ENCODE data around the gene ADGRF4. TPM values are rescaled to one million over a fixed set of nuclear protein-coding genes. Genes with fewer than 3 reads are reported as not detected.

Gene ADGRF4
- total and polyA plus RNA-seq, 4 donors: not detected

DNA sequence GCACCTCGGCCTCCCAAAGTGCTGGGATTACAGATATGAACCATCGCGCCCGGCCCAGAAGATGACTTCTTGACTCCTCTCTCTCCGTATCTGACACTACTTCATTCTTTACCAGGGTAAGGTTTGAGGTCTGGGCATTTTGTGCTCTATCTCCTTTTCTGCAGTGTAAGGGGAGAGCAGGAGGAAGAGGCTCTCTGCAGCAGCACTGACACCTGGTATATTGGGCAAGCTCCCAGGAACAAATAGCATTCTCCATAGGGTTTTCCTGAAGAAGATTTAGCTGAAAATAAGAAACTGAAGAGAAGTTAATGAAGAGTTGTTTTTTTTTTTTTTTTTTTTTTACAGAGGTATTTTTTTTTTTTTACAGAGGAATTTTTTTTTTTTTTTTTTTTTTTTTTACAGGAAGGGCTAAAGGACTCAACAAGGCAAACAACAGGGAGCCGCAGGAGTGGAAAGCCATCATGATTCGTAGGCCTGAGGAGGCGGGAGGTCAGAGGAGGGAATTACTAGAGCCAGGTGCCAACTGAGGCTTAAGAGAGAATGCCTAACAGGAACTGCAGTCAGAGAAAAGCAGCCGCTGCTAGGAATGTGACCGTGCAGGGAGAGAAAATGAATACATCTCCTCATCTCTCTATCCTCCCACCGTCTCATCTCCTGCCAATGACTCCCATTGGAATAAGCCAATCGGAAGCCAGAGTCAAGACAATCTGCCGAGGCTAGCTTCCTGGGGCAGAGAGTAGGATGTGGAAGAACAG, 34.7 kb upstream of the ADGRF4 start:
- DNase-seq (no peak), ATAC-seq (ENCODE audit: low FRiP score) (no peak)
- 84 to 89% methylated on average over 13 of the region's 13 CpGs for WGBS, 2 donors
- intact Hi-C loops (cut with DNase I): no loop called here
- H3K27me3 ChIP-seq (ENCODE audit: control insufficient read depth in 1 of 2, insufficient read depth in 2 of 2, low read length in 1 of 2): peaks cover 0 to 1% of the 10 kb centered on the region in 2 donors
- H3K9me3 ChIP-seq (ENCODE audit: control insufficient read depth, low read length): peaks cover 2% of the 10 kb centered on the region
- H3K36me3 ChIP-seq (ENCODE audit: control insufficient read depth in 1 of 2, insufficient read depth in 2 of 2, low read length in 1 of 2): no peaks in the 10 kb centered on the region
- no peaks in the 10 kb centered on the region for H3K4me1 ChIP-seq (ENCODE audit: control insufficient read depth in 1 of 2, insufficient read depth in 2 of 2, low read length in 2 of 2)
- H3K27ac ChIP-seq (ENCODE audit: low read depth in 1 of 2, low read length in 2 of 2): no peak overlapping the region
- H3K4me3 ChIP-seq (ENCODE audit: low read length in 2 of 2): no peak overlapping the region

DNA sequence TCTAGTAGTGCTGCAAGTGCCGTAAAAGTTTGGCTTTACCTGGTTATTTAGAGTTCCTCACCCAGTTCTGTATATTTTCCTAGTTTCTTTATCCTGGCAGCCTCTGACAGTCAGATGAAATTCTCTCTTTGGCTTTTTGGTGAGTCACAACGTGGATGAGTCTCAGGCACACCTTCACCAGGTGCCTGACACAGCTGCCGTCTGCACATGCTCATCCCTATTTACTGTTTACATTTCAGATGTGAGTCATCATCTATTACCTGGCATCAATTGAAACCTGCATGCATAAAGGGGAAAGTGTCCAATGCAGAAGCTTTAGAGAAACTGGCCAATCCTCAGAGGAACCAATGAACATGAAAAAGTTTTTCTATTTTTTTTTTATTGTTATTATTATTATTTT, 33.3 kb upstream of the ADGRF4 start:
- no peaks in the 10 kb centered on the region for H3K36me3 ChIP-seq (ENCODE audit: control insufficient read depth in 1 of 2, insufficient read depth in 2 of 2, low read length in 1 of 2)
- intact Hi-C loops (cut with DNase I): no loop called here
- H3K27ac ChIP-seq (ENCODE audit: low read depth in 1 of 2, low read length in 2 of 2): no peak overlapping the region
- H3K9me3 ChIP-seq (ENCODE audit: control insufficient read depth, low read length): peaks cover 2% of the 10 kb centered on the region
- no peak overlapping the region for H3K4me3 ChIP-seq (ENCODE audit: low read length in 2 of 2)
- no peaks in the 10 kb centered on the region for H3K27me3 ChIP-seq (ENCODE audit: control insufficient read depth in 1 of 2, insufficient read depth in 2 of 2, low read length in 1 of 2)
- 70 to 75% methylated on average over 3 of the region's 3 CpGs for WGBS, 2 donors
- ATAC-seq (ENCODE audit: low FRiP score): no peak
- no peaks in the 10 kb centered on the region for H3K4me1 ChIP-seq (ENCODE audit: control insufficient read depth in 1 of 2, insufficient read depth in 2 of 2, low read length in 2 of 2)
- DNase-seq: no peak

DNA sequence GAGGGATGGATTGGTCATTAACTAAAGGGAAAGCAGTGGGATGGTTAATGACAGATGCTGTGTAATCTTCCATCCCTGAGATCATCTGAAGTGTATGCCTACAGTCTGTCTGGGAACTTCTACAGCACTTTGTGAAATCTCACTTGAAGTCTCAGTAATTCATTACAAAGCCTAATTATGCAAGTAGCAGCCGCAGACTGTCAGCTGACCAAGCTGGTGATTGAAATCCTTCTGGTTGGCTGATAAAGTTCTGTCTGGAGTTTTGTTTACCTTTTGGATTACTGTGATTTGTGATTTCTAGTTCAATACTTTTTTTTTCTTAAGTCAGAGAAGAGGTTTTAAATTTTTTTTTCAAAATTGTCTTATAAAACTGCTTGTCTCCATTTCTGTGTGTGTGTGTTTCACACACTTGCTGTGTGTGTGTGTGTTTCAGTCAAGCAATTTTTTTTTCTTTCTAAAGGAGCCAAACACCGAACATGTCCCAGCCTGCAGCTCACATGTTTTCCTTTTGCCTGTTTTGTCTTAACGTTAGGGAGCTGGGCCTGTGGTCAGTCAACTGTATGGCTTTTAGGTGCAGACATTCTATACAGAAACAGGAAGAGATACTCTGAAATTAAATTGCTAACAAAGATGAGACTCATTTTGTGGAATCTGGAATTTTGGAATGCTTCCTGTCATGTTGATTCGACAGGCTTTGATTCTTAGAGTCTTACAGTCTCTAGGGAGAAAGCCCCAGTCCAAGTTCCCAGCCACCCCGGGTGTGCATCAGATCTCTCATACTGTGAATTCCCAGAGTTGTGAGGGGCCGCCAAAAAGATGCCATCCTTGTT, 28.5 kb upstream of the ADGRF4 start:
- H3K27ac ChIP-seq (ENCODE audit: low read depth in 1 of 2, low read length in 2 of 2): no peak overlapping the region
- peaks cover 1% of the 10 kb centered on the region for H3K9me3 ChIP-seq (ENCODE audit: control insufficient read depth, low read length)
- 19 to 25% methylated on average over 6 of the region's 6 CpGs for WGBS, 2 donors
- ATAC-seq (ENCODE audit: low FRiP score) (no peak), DNase-seq (no peak)
- no peaks in the 10 kb centered on the region for H3K4me1 ChIP-seq (ENCODE audit: control insufficient read depth in 1 of 2, insufficient read depth in 2 of 2, low read length in 2 of 2)
- intact Hi-C loops (cut with DNase I): no loop called here
- no peaks in the 10 kb centered on the region for H3K27me3 ChIP-seq (ENCODE audit: control insufficient read depth in 1 of 2, insufficient read depth in 2 of 2, low read length in 1 of 2)
- no peak overlapping the region for H3K4me3 ChIP-seq (ENCODE audit: low read length in 2 of 2)
- H3K36me3 ChIP-seq (ENCODE audit: control insufficient read depth in 1 of 2, insufficient read depth in 2 of 2, low read length in 1 of 2): no peaks in the 10 kb centered on the region

DNA sequence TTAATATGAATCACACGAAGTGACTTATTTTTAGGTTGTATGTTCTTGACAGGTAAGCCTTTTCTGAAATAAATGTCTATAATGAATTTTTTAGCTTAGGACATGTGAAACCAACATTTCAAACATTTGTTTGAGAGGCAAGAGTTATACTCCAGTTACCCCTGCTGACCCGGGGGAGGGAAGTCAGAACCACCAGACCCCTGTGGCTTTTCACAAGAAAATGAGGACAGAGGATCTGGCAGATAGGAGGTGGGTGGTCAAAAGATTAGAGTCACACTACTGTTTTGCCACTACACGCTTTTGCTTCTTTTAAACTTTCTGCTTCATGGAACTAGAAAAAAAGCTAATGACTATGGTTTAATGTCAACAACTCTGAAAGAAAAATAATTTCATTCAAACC, 27.5 kb upstream of the ADGRF4 start:
- intact Hi-C loops (cut with DNase I): no loop called here
- Histone ChIP-seq H3K9me3 (ENCODE audit: control insufficient read depth, low read length) (peaks cover 1% of the 10 kb centered on the region), H3K4me1 (ENCODE audit: control insufficient read depth in 1 of 2, insufficient read depth in 2 of 2, low read length in 2 of 2) (no peaks in the 10 kb centered on the region), H3K27me3 (ENCODE audit: control insufficient read depth in 1 of 2, insufficient read depth in 2 of 2, low read length in 1 of 2) (no peaks in the 10 kb centered on the region), H3K4me3 (ENCODE audit: low read length in 2 of 2) (no peak overlapping the region), H3K27ac (ENCODE audit: low read depth in 1 of 2, low read length in 2 of 2) (no peak overlapping the region), H3K36me3 (ENCODE audit: control insufficient read depth in 1 of 2, insufficient read depth in 2 of 2, low read length in 1 of 2) (no peaks in the 10 kb centered on the region)
- DNase-seq (no peak), ATAC-seq (ENCODE audit: low FRiP score) (no peak)
- WGBS, 2 donors: 39 to 40% methylated on average over 3 of the region's 3 CpGs

DNA sequence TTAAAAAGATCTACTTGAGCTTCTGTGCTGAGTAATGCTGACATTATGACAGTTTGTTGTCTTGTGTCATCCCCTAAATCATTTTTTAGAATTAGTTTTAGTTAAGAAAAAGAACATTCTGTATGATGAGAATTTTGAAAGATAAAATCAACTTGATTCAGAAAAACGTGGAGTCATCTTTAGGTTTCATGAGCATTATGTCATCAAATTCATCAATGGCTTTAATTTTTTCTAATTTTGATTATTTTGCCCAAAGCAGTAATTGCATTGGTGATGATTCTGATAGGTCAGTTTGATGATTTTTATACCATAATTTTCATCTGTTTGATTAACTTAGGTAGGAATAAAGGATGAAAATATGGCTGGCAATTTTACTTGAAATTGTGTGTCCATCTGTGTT, 26.6 kb upstream of the ADGRF4 start:
- ATAC-seq (ENCODE audit: low FRiP score) (no peak), DNase-seq (no peak)
- H3K36me3 ChIP-seq (ENCODE audit: control insufficient read depth in 1 of 2, insufficient read depth in 2 of 2, low read length in 1 of 2): no peaks in the 10 kb centered on the region
- no peaks in the 10 kb centered on the region for H3K4me1 ChIP-seq (ENCODE audit: control insufficient read depth in 1 of 2, insufficient read depth in 2 of 2, low read length in 2 of 2)
- H3K9me3 ChIP-seq (ENCODE audit: control insufficient read depth, low read length): peaks cover 1% of the 10 kb centered on the region
- 60% methylated on average over 1 of the region's 1 CpG for WGBS, 2 donors
- no peaks in the 10 kb centered on the region for H3K27me3 ChIP-seq (ENCODE audit: control insufficient read depth in 1 of 2, insufficient read depth in 2 of 2, low read length in 1 of 2)
- no peak overlapping the region for H3K27ac ChIP-seq (ENCODE audit: low read depth in 1 of 2, low read length in 2 of 2)
- H3K4me3 ChIP-seq (ENCODE audit: low read length in 2 of 2): no peak overlapping the region
- intact Hi-C loops (cut with DNase I): no loop called here

DNA sequence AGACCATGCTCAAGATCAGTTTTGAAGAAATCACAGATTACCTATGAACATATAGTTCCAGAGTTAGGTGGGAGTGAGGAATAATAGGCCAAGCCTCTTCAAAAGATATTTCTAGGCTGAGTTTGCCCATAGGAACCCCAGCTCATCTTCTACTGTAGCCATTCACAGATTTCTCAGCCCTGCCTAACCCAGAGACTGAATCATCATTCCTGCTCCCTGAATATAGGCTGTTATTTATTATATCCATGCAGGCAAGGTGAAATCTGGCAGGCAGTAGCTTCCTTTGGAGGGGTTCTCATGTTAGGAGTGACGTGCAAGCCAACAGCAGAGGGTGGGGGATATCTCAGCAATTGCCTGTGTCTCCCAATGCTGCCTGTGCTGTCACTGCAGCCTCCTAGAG, 25.6 kb upstream of the ADGRF4 start:
- Histone ChIP-seq H3K36me3 (ENCODE audit: control insufficient read depth in 1 of 2, insufficient read depth in 2 of 2, low read length in 1 of 2) (no peaks in the 10 kb centered on the region), H3K27me3 (ENCODE audit: control insufficient read depth in 1 of 2, insufficient read depth in 2 of 2, low read length in 1 of 2) (no peaks in the 10 kb centered on the region), H3K4me3 (ENCODE audit: low read length in 2 of 2) (no peak overlapping the region), H3K27ac (ENCODE audit: low read depth in 1 of 2, low read length in 2 of 2) (no peak overlapping the region), H3K9me3 (ENCODE audit: control insufficient read depth, low read length) (peaks cover 1% of the 10 kb centered on the region), H3K4me1 (ENCODE audit: control insufficient read depth in 1 of 2, insufficient read depth in 2 of 2, low read length in 2 of 2) (no peaks in the 10 kb centered on the region)
- no peak for ATAC-seq (ENCODE audit: low FRiP score)
- no peak for DNase-seq
- intact Hi-C loops (cut with DNase I): no loop called here
- WGBS, 2 donors: 68 to 72% methylated on average over 1 of the region's 1 CpG

DNA sequence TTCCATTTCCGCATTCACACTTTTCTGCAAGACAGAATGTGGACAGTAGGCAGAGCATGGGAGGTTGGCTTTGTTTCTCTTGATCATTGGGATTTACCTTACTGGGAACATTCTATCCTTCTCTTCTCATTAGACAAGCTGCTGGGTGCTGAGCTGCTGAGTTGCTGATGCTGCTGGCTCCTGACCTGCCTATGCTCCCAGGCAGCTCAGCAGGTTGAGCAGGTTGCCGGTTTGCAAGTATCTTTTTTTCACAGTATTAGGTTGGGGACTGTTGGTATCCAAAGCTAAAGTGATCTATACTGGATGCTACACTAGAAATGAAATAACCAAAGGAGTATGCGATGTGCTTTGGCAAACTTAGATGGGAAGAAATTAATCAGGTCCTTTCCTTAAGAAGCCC, 23.7 kb upstream of the ADGRF4 start:
- Histone ChIP-seq H3K27ac (ENCODE audit: low read depth in 1 of 2, low read length in 2 of 2) (no peak overlapping the region), H3K4me1 (ENCODE audit: control insufficient read depth in 1 of 2, insufficient read depth in 2 of 2, low read length in 2 of 2) (no peaks in the 10 kb centered on the region), H3K4me3 (ENCODE audit: low read length in 2 of 2) (no peak overlapping the region), H3K36me3 (ENCODE audit: control insufficient read depth in 1 of 2, insufficient read depth in 2 of 2, low read length in 1 of 2) (no peaks in the 10 kb centered on the region), H3K27me3 (ENCODE audit: control insufficient read depth in 1 of 2, insufficient read depth in 2 of 2, low read length in 1 of 2) (no peaks in the 10 kb centered on the region), H3K9me3 (ENCODE audit: control insufficient read depth, low read length) (peaks cover 1% of the 10 kb centered on the region)
- DNase-seq (no peak), ATAC-seq (ENCODE audit: low FRiP score) (no peak)
- intact Hi-C loops (cut with DNase I): no loop called here
- WGBS, 2 donors: 90 to 91% methylated on average over 3 of the region's 3 CpGs

DNA sequence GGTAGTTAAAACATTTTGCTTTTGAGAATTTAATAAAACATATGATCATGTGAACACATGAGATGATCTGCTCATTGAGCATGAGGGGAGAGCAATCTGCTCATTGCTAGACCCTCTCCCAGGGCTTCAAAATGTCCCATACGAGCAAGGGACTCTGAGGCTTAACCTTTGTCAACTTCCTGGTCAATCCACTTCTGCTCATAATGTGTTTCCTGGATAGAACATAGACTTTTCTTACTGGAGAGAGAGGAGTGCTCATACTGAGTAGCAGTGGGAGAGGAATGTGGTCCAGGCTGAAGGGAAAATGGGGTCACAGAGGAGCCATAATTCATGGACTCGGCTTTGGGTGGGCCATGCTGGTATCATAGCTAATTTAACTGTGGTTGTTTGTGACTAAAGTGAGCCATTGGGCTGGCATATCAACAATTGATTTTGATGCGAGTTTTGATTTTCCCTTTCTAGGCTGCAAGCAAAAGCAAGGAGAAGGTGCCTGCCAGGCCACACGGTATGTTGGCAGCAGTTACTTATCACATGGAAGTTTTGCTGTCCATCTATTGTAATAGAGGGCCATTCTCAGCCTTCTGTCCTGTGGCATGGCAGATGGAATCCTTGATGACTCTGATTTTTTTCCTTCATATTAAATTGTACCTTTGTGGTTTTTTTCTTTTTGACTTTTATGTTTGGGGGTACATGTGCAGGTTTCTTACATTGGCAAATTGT, 20.8 kb upstream of the ADGRF4 start:
- Histone ChIP-seq H3K4me3 (ENCODE audit: low read length in 2 of 2) (no peak overlapping the region), H3K36me3 (ENCODE audit: control insufficient read depth in 1 of 2, insufficient read depth in 2 of 2, low read length in 1 of 2) (no peaks in the 10 kb centered on the region), H3K9me3 (ENCODE audit: control insufficient read depth, low read length) (peaks cover 3% of the 10 kb centered on the region), H3K27ac (ENCODE audit: low read depth in 1 of 2, low read length in 2 of 2) (no peak overlapping the region), H3K27me3 (ENCODE audit: control insufficient read depth in 1 of 2, insufficient read depth in 2 of 2, low read length in 1 of 2) (no peaks in the 10 kb centered on the region), H3K4me1 (ENCODE audit: control insufficient read depth in 1 of 2, insufficient read depth in 2 of 2, low read length in 2 of 2) (no peaks in the 10 kb centered on the region)
- ATAC-seq (ENCODE audit: low FRiP score) (no peak), DNase-seq (no peak)
- intact Hi-C loops (cut with DNase I): no loop called here
- WGBS, 2 donors: 60 to 63% methylated on average over 4 of the region's 4 CpGs
